Inferior parietal cortex (tissue), 1 donor: ENCODE data around the gene RARRES2.

Experiments used
- DNase-seq: peaks from one replicate; pipeline ENCODE4 v3.0.0-alpha.2; 2016; ENCODE audit errors: extremely low spot score

RARRES2 gene

GRCh38 chr7:150337659-150338081 lies 3.8 kb downstream of the RARRES2 start:
- no peak for DNase-seq

- DNase-seq, result no peak
These were observed 4.2 kb downstream of the RARRES2 start for GRCh38 chr7:150337179-150337578.

GRCh38 chr7:150336746-150337145 lies 4.7 kb downstream of the RARRES2 start:
- no peak for DNase-seq

- no peak for DNase-seq
These were observed 5.7 kb downstream of the RARRES2 start for GRCh38 chr7:150335774-150336112.

- no peak for DNase-seq
These were observed 6.2 kb downstream of the RARRES2 start for GRCh38 chr7:150335108-150335773.

GRCh38 chr7:150334108-150334507 lies 7.3 kb downstream of the RARRES2 start:
- no peak for DNase-seq

GRCh38 chr7:150333659-150334058 lies 7.8 kb downstream of the RARRES2 start:
- no peak for DNase-seq

GRCh38 chr7:150332852-150333635 lies 8.4 kb downstream of the RARRES2 start:
- no peak for DNase-seq

- no peak for DNase-seq
These were observed 11.1 kb downstream of the RARRES2 start for GRCh38 chr7:150330211-150330885.

GRCh38 chr7:150329331-150330120 lies 11.9 kb downstream of the RARRES2 start:
- no peak for DNase-seq

- DNase-seq, result no peak
These were observed 14.1 kb downstream of the RARRES2 start for GRCh38 chr7:150327308-150327707.

GRCh38 chr7:150326657-150327268 lies 14.7 kb downstream of the RARRES2 start:
- no peak for DNase-seq

GRCh38 chr7:150325901-150326300 lies 15.5 kb downstream of the RARRES2 start:
- no peak for DNase-seq

- DNase-seq, result no peak
These were observed 16.3 kb downstream of the RARRES2 start for GRCh38 chr7:150325110-150325611.

GRCh38 chr7:150324373-150324961 lies 17.0 kb downstream of the RARRES2 start:
- DNase-seq, result no peak

- DNase-seq, result peak; percentile 30
These were observed 17.6 kb downstream of the RARRES2 start for GRCh38 chr7:150323682-150324372.

GRCh38 chr7:150322833-150323681 lies 18.4 kb downstream of the RARRES2 start, which contains the start of the genes ACTR3C and LRRC61:
TSS of gene ACTR3C (minus strand) at chr7:150323545. CDS start at chr7:150295296, 28,249 bp downstream.
TSS of gene LRRC61 (plus strand) at chr7:150323355. CDS start at chr7:150336862, 13,507 bp downstream.
- peak; percentile 32 for DNase-seq

- DNase-seq, result peak; percentile 31
These were observed 19.2 kb downstream of the RARRES2 start for GRCh38 chr7:150322114-150322832.

- DNase-seq, result no peak
These were observed 19.7 kb downstream of the RARRES2 start for GRCh38 chr7:150321788-150322113.
